GM18951 (cell line): ENCODE data around the gene OBP2A.
"Not testable (repeated sequence)": the region's sequence is repeated elsewhere in the genome, so short reads cannot be mapped to it uniquely, and the experiment has no call there.

ENCODE experiments used
- POLR2A ChIP-seq: IDR thresholded peaks from 4 replicates; pipeline ENCODE4 v1.6.1; 2011; ENCODE audit warnings: mild to moderate bottlenecking; ENCODE audit not compliant: insufficient read length, insufficient read depth; ENCODE audit errors: extremely low read depth
- in situ Hi-C: fragments of 300-500 bp; cut with MboI; formaldehyde crosslinking; loops from one replicate; pipeline ENCODE4 v1.12.0; 2022; ENCODE audit warnings: low sequenced_read_pairs, mixed read lengths, inconsistent platforms; ENCODE audit not compliant: unreplicated experiment

OBP2A gene

GRCh38 chr9:135525241-135526088, 20.5 kb upstream of the OBP2A start:
- in situ Hi-C loops = no loop called here
- TF ChIP-seq POLR2A = no peak

GRCh38 chr9:135526089-135526729, 19.7 kb upstream of the OBP2A start:
- no peak for TF ChIP-seq POLR2A
- in situ Hi-C loops = no loop called here

GRCh38 chr9:135526730-135527571, 19.0 kb upstream of the OBP2A start:
- in situ Hi-C loops = no loop called here
- TF ChIP-seq POLR2A = no peak

- in situ Hi-C loops = not testable (repeated sequence)
These were observed 17.0 kb upstream of the OBP2A start for GRCh38 chr9:135528842-135529435.

GRCh38 chr9:135530146-135530545, 15.8 kb upstream of the OBP2A start:
- no peak for TF ChIP-seq POLR2A

GRCh38 chr9:135531096-135531495, 14.8 kb upstream of the OBP2A start:
- in situ Hi-C loops = no loop called here
- TF ChIP-seq POLR2A = no peak

More at GRCh38 chr9:135530146-135530545, 15.8 kb upstream of the OBP2A start:
- in situ Hi-C loops = no loop called here

GRCh38 chr9:135533113-135533512, 12.8 kb upstream of the OBP2A start:
- no peak for TF ChIP-seq POLR2A
- in situ Hi-C loops = no loop called here

GRCh38 chr9:135533674-135534073, 12.3 kb upstream of the OBP2A start:
- TF ChIP-seq POLR2A = no peak
- in situ Hi-C loops = no loop called here

- in situ Hi-C loops = not testable (repeated sequence)
These were observed 11.7 kb upstream of the OBP2A start for GRCh38 chr9:135534192-135534711.

- in situ Hi-C loops = not testable (repeated sequence)
These were observed 11.1 kb upstream of the OBP2A start for GRCh38 chr9:135534826-135535225.

- in situ Hi-C loops = not testable (repeated sequence)
These were observed 10.3 kb upstream of the OBP2A start for GRCh38 chr9:135535631-135536030.

GRCh38 chr9:135536216-135536615, 9.7 kb upstream of the OBP2A start:
- in situ Hi-C loops = no loop called here
- TF ChIP-seq POLR2A = no peak

GRCh38 chr9:135543262-135543894, 2.5 kb upstream of the OBP2A start:
- in situ Hi-C loops = not testable (repeated sequence)
